ENCODE data around the gene SLC43A1. TPM values are rescaled to one million over a fixed set of nuclear protein-coding genes. Genes with fewer than 3 reads are reported as not detected.

SLC43A1 gene
- total RNA-seq, 1 experiment from 2014 or later = 6.0 TPM

GRCh38 chr11:57440744-57441414, 74.6 kb downstream of the SLC43A1 start:
- Histone ChIP-seq H3K9me3 (replicated peaks) (0 out of 2 replicates have a peak, but pooled peaks cover under 1% of the 10 kb centered on the region), H3K4me1 (replicated peaks) (peaks cover 10% of the 10 kb centered on the region), H3K27ac (no peak overlapping the region), H3K4me3 (no peak overlapping the region), H3K36me3 (no peaks in the 10 kb centered on the region), H3K27me3 (replicated peaks) (no peaks in the 10 kb centered on the region)
- no peak for DNase-seq (ENCODE audit: low read depth in 1 of 2, low spot score in 2 of 2)

GRCh38 chr11:57439786-57440185, 75.7 kb downstream of the SLC43A1 start:
- H3K27me3 ChIP-seq (replicated peaks) = no peaks in the 10 kb centered on the region
- H3K9me3 ChIP-seq (replicated peaks) = no peaks in the 10 kb centered on the region
- H3K36me3 ChIP-seq = no peaks in the 10 kb centered on the region
- H3K4me3 ChIP-seq = no peak overlapping the region
- H3K27ac ChIP-seq = no peak overlapping the region
- no peak for DNase-seq (ENCODE audit: low read depth in 1 of 2, low spot score in 2 of 2)
- H3K4me1 ChIP-seq (replicated peaks) = peaks cover 6% of the 10 kb centered on the region

- H3K27me3 ChIP-seq (replicated peaks) = no peaks in the 10 kb centered on the region
- no peaks in the 10 kb centered on the region for H3K36me3 ChIP-seq
- H3K27ac ChIP-seq = no peak overlapping the region
- H3K4me3 ChIP-seq = no peak overlapping the region
- no peaks in the 10 kb centered on the region for H3K9me3 ChIP-seq (replicated peaks)
- no peak for DNase-seq (ENCODE audit: low read depth in 1 of 2, low spot score in 2 of 2)
- 0 out of 2 replicates have a peak, but pooled peaks cover 3% of the 10 kb centered on the region for H3K4me1 ChIP-seq (replicated peaks)
Observed at GRCh38 chr11:57438345-57439285, 76.9 kb downstream of the SLC43A1 start.

GRCh38 chr11:57436031-57436430, 79.5 kb downstream of the SLC43A1 start:
- DNase-seq (ENCODE audit: low read depth in 1 of 2, low spot score in 2 of 2) = no peak
- H3K4me3 ChIP-seq = no peak overlapping the region
- no peaks in the 10 kb centered on the region for H3K9me3 ChIP-seq (replicated peaks)
- H3K27ac ChIP-seq = no peak overlapping the region
- peaks cover 14% of the 10 kb centered on the region for H3K4me1 ChIP-seq (replicated peaks)
- H3K27me3 ChIP-seq (replicated peaks) = no peaks in the 10 kb centered on the region
- H3K36me3 ChIP-seq = no peaks in the 10 kb centered on the region

GRCh38 chr11:57434640-57435546, 80.6 kb downstream of the SLC43A1 start:
- Histone ChIP-seq H3K4me3 (no peak overlapping the region), H3K27ac (no peak overlapping the region), H3K9me3 (replicated peaks) (no peaks in the 10 kb centered on the region), H3K27me3 (replicated peaks) (no peaks in the 10 kb centered on the region), H3K36me3 (no peaks in the 10 kb centered on the region), H3K4me1 (replicated peaks) (peaks cover 19% of the 10 kb centered on the region)
- DNase-seq (ENCODE audit: low read depth in 1 of 2, low spot score in 2 of 2) = no peak

Other genes with a start within 250 kb of the SLC43A1 start
- gene TNKS1BP1, start 190.8 kb downstream of the SLC43A1 start, total RNA-seq (2014; rRNA removed; shearing (Covaris generic)) = 27.1 and 32.1 TPM in 2 replicates
- gene SSRP1, start 179.8 kb downstream of the SLC43A1 start, total RNA-seq (2014; rRNA removed; shearing (Covaris generic)) = 133 and 186 TPM in 2 replicates
- not detected in 2 replicates for gene P2RX3, start 177.3 kb downstream of the SLC43A1 start, total RNA-seq (2014; rRNA removed; shearing (Covaris generic))
- gene PRG3, start 134.6 kb downstream of the SLC43A1 start, total RNA-seq (2014; rRNA removed; shearing (Covaris generic)) = not detected in 2 replicates
- not detected in 2 replicates for gene PRG2, start 125.1 kb downstream of the SLC43A1 start, total RNA-seq (2014; rRNA removed; shearing (Covaris generic))
- 49.5 and 62.2 TPM in 2 replicates for gene SLC43A3, start 88.6 kb downstream of the SLC43A1 start, total RNA-seq (2014; rRNA removed; shearing (Covaris generic))
- gene RTN4RL2, start 55.2 kb downstream of the SLC43A1 start, total RNA-seq (2014; rRNA removed; shearing (Covaris generic)) = not detected in 2 replicates
- gene TIMM10, start 15.1 kb upstream of the SLC43A1 start, total RNA-seq (2014; rRNA removed; shearing (Covaris generic)) = 105 and 157 TPM in 2 replicates
- gene SMTNL1, start 21.9 kb upstream of the SLC43A1 start, total RNA-seq (2014; rRNA removed; shearing (Covaris generic)) = not detected in 2 replicates
- gene UBE2L6, start 52.0 kb upstream of the SLC43A1 start, total RNA-seq (2014; rRNA removed; shearing (Covaris generic)) = 8.6 and 17.3 TPM in 2 replicates
- not detected in 2 replicates for gene SERPING1, start 82.0 kb upstream of the SLC43A1 start, total RNA-seq (2014; rRNA removed; shearing (Covaris generic))
- not detected in 2 replicates for gene YPEL4, start 134.2 kb upstream of the SLC43A1 start, total RNA-seq (2014; rRNA removed; shearing (Covaris generic))
- gene CLP1, start 142.1 kb upstream of the SLC43A1 start, total RNA-seq (2014; rRNA removed; shearing (Covaris generic)) = 16.6 and 24.1 TPM in 2 replicates
- 26.8 and 42.0 TPM in 2 replicates for gene ZDHHC5, start 152.4 kb upstream of the SLC43A1 start, total RNA-seq (2014; rRNA removed; shearing (Covaris generic))
- 26.0 and 32.5 TPM in 2 replicates for gene MED19, start 196.5 kb upstream of the SLC43A1 start, total RNA-seq (2014; rRNA removed; shearing (Covaris generic))
- 76.7 and 132 TPM in 2 replicates for gene TMX2, start 196.9 kb upstream of the SLC43A1 start, total RNA-seq (2014; rRNA removed; shearing (Covaris generic))
- 234 and 322 TPM in 2 replicates for gene SELENOH, start 225.8 kb upstream of the SLC43A1 start, total RNA-seq (2014; rRNA removed; shearing (Covaris generic))
- gene BTBD18, start 236.1 kb upstream of the SLC43A1 start, total RNA-seq (2014; rRNA removed; shearing (Covaris generic)) = not detected in 2 replicates
- 106 and 128 TPM in 2 replicates for gene CTNND1, start 246.1 kb upstream of the SLC43A1 start, total RNA-seq (2014; rRNA removed; shearing (Covaris generic))

All from SJSA1 (cell line).